Inflammatory macrophage treated with lipopolysaccharide for 4 hours (primary cell): Measurements from ENCODE around the gene GIGYF2.
A peak's percentile ranks its signal among the peaks of the same experiment; 100 is the strongest.
"Not testable (repeated sequence)": the region's sequence is repeated elsewhere in the genome, so short reads cannot be mapped to it uniquely, and the experiment has no call there.

Experiments used
- DNase-seq: peaks from one replicate; pipeline ENCODE4 v3.0.0-alpha.2; 2020

Gene GIGYF2

DNA sequence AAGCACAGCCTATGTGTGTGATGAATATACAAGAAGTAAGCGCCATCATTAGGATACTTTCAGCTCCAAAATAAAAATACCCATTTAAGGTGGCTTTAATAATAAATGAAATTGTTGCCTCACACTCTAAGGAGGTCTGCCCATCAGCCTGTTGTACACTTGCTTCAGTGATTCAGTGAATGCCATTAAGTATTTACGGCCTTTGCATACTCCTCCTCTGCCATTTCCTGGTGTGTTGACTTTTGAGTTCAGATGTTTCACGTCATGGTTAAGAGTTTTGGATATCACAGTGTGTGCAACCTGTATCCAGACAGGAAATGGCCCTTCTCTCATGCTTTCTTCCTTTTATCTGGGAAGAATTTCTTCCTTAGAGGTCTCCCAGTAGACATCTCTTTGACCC is 134.4 kb downstream of the GIGYF2 start:
- DNase-seq, result no peak

DNA sequence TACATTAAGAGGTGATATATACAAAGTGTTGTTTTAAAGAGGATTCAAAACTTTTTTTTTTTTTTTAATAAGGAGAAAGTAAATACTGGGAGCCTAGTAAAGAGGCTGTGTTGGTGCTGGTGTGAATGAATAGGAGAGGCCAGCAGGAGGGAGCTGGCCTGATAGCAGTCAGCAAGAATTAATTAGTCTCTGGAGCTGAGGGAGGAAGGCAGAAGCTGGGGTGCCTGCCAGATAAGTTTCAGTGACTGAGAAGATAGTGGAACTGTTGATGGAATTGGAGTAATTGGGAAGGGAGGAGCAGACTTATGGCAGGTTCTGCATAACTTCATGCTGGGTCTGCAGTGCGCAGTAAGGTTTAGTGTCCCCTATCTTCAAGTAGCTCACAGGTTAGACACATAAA is 136.7 kb downstream of the GIGYF2 start:
- no peak for DNase-seq

DNA sequence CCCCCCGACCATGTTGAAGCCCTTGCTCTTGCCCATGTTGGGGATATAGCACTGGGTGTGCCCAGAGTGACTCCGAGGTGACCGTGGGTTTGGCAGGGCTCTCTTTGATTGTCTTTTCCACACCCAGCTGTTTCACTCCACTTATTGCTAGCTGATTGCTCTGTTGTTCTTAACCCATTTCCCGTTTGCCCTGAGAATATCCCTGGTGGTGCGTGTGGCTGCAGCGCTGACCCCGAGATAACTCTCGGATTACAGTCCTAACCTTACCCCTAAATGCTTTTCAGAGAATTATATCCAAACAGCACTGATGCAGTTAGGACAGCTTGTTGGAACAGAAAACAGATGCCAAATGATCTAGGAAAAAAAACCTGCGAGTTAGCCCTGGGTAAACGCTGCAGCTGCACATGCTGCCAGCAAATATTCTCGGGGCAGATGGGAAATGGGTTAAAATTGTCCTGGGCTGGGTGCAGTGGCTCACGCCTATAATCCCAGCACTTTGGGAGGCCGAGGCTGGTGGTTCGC is 138.6 kb downstream of the GIGYF2 start:
- no peak for DNase-seq

- DNase-seq, result no peak
Observed at GRCh38 chr2:232836934-232837333, 139.8 kb downstream of the GIGYF2 start.

- DNase-seq, result peak; percentile 24
Observed at GRCh38 chr2:232838406-232838874, 141.3 kb downstream of the GIGYF2 start.

DNA sequence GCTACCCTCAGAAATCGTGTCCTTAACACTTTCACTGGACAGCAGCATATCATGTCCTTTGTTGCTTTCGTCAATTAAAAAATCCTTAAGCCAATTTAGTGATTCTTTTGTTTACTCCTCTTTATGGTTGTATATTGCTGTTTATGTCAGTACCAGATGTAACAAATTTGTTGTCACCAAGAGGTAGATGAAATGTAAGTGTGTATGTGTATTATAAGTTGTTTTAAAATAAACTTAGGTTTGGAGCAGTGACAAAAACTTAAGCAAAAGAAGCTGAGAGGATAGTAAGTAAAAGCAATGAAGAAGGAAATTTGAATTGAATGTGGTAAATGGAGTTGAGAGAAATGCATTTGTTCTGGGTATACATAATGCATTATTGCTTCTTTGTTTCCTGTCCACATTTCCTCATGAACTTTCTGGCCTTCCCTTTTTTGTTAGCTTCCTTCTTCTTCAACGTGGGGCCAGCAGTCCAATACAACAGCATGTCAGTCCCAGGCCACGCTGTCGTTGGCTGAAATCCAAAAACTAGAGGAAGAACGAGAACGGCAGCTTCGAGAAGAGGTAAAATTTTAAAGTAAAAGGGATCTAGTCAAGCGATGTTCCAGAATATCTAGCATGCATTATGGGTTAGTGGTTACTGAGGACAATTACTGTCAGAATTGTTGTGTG is 142.4 kb downstream of the GIGYF2 start:
- peak; percentile 80 for DNase-seq

- DNase-seq, result peak; percentile 11
Observed at GRCh38 chr2:232842689-232843088, 145.6 kb downstream of the GIGYF2 start.

DNA sequence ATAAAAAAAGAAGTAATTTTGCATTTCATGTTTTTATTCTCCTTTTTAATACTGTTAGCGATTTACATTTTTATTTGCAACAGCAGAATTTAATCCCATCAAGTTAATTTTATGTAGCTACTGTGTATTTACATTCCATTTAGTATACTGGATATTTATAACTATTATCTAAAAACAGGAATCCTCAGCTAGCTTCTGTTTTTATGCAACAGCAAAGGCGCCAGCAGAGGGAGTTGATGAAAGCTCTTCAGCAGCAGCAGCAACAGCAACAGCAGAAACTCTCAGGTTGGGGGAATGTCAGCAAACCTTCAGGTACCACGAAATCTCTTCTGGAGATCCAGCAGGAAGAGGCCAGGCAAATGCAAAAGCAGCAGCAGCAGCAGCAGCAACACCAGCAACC is 146.7 kb downstream of the GIGYF2 start:
- no peak for DNase-seq

DNA sequence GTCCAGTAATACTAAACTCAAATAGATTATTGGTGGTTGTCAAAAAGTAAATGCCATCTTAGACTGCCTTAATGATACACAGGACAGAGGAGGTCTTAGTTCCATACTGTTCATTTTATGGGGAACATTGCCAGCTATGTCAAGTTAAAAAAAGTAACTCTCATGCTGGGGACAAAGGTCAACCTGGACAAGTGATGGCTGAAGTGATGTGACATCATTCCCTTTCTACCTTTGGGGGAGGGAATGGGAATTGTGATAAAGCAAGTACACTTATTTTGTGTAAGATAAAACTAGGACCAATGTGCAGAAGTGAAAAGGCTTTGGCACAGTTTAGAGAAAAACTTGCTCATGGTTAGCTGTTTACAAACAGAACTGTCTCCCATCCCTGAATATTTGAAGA is 148.9 kb downstream of the GIGYF2 start:
- no peak for DNase-seq

- DNase-seq, result no peak
Observed at GRCh38 chr2:232850039-232850438, 152.9 kb downstream of the GIGYF2 start.

- not testable (repeated sequence) for DNase-seq
Observed at GRCh38 chr2:232852081-232852480, 154.9 kb downstream of the GIGYF2 start.

- no peak for DNase-seq
Observed at GRCh38 chr2:232852676-232853075, 155.5 kb downstream of the GIGYF2 start.

DNA sequence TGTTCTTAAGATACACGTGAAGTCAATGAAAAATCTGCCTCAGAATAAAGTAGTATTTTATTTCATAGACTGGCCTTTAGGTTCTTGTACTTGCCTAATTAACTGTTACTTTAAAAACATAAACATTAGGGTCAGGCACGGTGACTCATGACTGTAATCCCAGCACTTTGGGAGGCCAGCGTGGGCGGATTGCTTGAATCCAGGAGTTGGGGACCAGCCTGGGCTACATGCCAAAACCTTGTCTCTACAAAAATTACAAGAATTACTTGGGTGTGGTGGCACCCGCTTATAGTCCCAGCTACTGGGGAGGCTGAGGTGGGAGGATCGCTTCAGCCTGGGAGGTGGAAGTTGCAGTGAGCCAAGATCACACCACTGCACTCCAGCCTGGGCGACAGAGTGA is 157.0 kb downstream of the GIGYF2 start:
- peak; percentile 49 for DNase-seq

GRCh38 chr2:232857158-232857563 is 160.0 kb downstream of the GIGYF2 start:
- DNase-seq, result no peak

DNA sequence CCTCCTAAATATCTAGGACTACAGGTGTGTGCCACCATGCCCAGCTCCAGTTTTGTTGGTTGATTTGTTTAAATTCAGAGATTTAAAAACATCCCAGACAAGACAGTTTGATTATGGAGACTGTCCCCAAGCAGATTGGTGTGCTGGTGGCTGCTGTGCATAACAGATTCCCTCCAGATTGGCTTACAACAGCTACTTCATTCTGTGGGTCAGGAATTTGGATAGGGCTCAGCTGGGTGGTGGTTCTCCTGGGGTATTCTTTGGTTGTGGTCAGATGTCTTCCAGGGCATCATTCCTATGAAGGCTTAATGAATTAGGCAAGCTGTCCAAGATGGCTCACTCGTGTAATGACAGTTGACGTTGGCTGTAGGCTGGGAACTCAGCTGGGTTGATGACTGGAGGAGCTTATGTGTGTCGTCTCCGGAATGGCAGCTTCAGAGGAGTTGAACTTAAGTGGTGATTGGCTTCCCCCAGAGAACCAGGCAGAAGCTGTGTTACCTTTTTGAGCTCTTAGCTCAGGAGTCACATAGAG is 162.3 kb downstream of the GIGYF2 start:
- no peak for DNase-seq

DNA sequence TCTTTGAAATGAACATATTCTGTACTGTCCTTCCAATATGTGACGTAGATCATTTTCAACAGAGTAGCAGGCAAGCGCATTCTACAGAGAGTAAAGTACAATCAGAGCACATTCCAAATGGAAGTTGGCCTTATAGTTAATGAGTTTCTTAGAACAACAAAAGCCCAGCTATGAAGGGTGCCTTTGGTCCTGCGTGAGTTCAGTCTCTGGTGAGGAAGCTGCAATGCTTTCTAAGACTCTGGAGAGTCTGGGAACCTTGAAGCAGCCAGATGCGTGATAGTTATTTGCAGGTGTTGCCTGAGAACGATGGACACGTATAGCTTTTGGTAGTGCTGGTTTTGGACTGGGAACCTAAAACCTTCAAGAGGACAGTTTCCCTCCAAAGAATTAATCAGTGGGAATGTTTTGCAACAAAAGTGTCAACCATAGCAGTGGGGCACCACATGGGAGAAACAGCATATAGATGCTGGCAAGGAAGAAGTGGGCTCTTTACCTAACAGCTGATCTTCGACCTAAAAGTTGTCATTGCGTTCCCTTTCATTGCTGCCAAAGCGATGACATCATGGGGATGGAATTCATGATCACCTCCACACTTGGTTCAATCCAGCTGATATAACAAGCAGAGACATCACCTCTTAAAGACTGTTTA is 163.6 kb downstream of the GIGYF2 start:
- no peak for DNase-seq

DNA sequence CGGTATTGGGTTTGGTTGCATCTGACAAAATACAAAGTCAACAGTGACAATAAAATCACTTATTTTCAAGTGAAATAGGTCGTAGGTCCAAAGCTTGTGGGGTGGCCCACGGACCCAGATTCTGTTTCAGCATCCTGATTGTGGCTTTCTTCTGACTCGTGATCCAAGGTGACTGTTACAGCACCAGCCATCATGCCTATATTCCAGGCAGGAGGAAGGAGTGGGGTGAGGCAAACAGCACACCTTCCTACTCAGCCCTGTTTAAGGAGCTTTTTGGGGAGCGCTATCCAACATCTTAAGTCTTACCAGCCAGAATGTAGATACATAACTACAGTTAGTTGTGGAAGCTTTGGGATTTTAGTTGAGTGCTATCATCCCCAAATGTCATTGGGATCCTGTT is 164.2 kb downstream of the GIGYF2 start:
- DNase-seq, result no peak

DNA sequence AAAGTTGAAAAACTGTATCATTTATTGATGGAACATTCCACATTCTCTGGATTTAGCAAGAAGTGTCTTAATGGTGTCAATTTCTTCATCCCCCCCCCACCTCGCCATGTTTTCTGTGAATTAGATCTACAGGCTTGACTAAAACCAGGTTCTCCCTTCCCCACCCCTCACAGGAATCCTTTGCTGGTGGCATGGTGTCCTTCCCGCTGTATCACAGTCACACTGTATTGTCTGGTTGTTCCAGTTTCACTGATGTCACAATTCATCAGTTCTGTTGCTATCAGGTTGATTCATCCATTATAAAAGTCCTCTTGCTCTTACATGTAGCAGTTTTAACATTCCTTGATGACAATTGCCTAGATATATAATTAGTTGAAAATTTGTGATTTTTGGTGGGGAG is 166.9 kb downstream of the GIGYF2 start:
- no peak for DNase-seq

- no peak for DNase-seq
Observed at GRCh38 chr2:232865165-232865564, 168.0 kb downstream of the GIGYF2 start.

- DNase-seq, result no peak
Observed at GRCh38 chr2:232866104-232866503, 169.0 kb downstream of the GIGYF2 start.

DNA sequence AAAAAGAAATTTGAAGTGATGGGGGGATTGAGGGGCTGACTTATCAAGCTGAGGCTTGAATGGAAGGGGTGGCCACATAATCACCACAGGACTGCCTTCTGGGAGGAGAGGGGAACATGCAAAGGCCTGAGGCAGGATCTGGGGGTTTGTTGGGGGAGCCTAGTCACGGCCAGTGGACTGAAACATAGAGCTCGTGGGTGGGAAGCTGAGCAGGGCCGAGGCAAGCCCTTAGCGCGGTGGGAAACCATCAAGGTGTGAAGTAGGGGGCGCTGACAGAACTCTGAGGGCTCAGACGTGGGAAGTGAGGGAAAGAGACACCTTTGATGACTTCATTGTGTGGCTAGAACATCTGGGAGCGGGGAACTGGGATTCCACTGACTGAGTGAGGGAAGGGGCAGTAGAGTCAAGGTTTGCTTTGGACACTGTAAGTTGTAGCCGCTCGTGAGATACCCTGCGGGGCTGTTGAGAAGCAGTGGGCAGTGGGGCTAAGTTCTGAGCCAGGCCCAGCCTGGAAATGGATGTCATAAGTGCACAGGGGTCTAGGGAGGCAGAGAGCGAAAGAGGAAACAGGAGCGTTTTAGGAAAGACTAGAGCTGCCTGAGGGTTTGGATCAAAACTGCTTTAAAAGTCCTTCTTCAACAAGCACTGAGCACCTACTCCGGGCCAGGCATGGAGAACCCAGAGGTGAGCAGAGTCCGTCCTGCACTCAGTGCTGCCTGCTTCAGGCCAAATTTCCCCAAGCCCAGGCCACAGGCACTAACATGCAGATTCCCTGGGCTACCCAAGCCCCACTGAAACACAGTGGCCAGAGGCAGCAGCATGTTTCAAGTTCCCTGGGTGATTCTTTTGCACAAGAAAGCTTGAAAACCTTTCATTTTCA is 172.2 kb downstream of the GIGYF2 start:
- no peak for DNase-seq

- no peak for DNase-seq
Observed at GRCh38 chr2:232870018-232870765, 173.1 kb downstream of the GIGYF2 start, which contains the start of gene SNORC. Gene SNORC (plus strand): TSS chr2:232870264. CDS start chr2:232870342, 78 bp downstream.
